Transverse colon (tissue), 4 donors: ENCODE data around the gene BEST4.

Experiments
- CTCF ChIP-seq, 5 experiments: fragments of 200-600 bp in 3 of 5; fragments of 450-650 bp in 2 of 5; sonication (generic) in 3 of 5; IDR thresholded peaks; 1 replicate in 2 of 5; 2 replicates in 3 of 5; pipeline ENCODE4 v1.5.1; 2016 to 2017; ENCODE audit warnings: antibody characterized with exemption in 5 of 5, inconsistent platforms in 3 of 5, mild to moderate bottlenecking in 2 of 5, moderate library complexity in 1 of 5
- EP300 ChIP-seq: sonication (generic); formaldehyde crosslinking; IDR thresholded peaks from one replicate; pipeline ENCODE4 v1.6.1; 2017; ENCODE audit warnings: antibody characterized with exemption, low read depth
- POLR2A ChIP-seq: fragments of 450-650 bp; IDR thresholded peaks from one replicate; pipeline ENCODE4 v1.6.1; 2016; ENCODE audit warnings: antibody characterized with exemption, mild to moderate bottlenecking, moderate library complexity
- POLR2AphosphoS5 ChIP-seq, 3 donors: sonication (generic); formaldehyde crosslinking; IDR thresholded peaks; one replicate each; pipeline ENCODE4 v1.6.1; 2016; ENCODE audit warnings: antibody characterized with exemption in 3 of 3

GRCh38 chr1:44806025-44806703 lies 18.2 kb upstream of the BEST4 start:
- TF ChIP-seq CTCF (IDR thresholded peaks at IDR 0.05) = no peak
- TF ChIP-seq POLR2A = no peak
- TF ChIP-seq EP300 = no peak
- TF ChIP-seq POLR2AphosphoS5 (IDR thresholded peaks at IDR 0.05) = no peak
